Measurements from ENCODE around the gene ADGRA3. TPM values are rescaled to one million over a fixed set of nuclear protein-coding genes. Genes with fewer than 3 reads are reported as not detected.

The ADGRA3 gene
- total and polyA plus RNA-seq, 2 of the 13 experiments (the other 11 are each of a cell fraction or from before 2014, with no cell fraction given) = 32.2 to 40.8 TPM

- TF ChIP-seq ZBTB4 (CRISPR knock-in tag; IDR thresholded peaks at IDR 0.05; ENCODE audit: borderline replicate concordance) = no peak
- TF ChIP-seq MAFG (CRISPR knock-in tag; IDR thresholded peaks at IDR 0.05) = no peak
- TF ChIP-seq ZNF737 (CRISPR knock-in tag; IDR thresholded peaks at IDR 0.05; ENCODE audit: borderline replicate concordance) = no peak
- TF ChIP-seq SMAD3 (CRISPR knock-in tag; IDR thresholded peaks at IDR 0.05) = no peak
These were observed 172.3 kb downstream of the ADGRA3 start (continued) for GRCh38 chr4:22343606-22344005.

GRCh38 chr4:22339491-22339890, 176.4 kb downstream of the ADGRA3 start:
- 75% methylated on average over 5 of the region's 5 CpGs for WGBS (ENCODE audit: low lambda C conversion rate)
- Histone ChIP-seq H3K9me3 (ENCODE audit: low read length) (no peaks in the 10 kb centered on the region), H3K27me3 (ENCODE audit: control insufficient read depth in 1 of 2, insufficient read depth in 2 of 2, low read length in 2 of 2) (no peaks in the 10 kb centered on the region), H2AFZ (ENCODE audit: low read length) (no peak overlapping the region), H3K4me2 (ENCODE audit: low read depth, low read length) (no peak overlapping the region), H3K9ac (ENCODE audit: insufficient read depth, low read depth, low read length) (no peak overlapping the region), H3K79me2 (ENCODE audit: insufficient read depth, low read length) (no peaks in the 10 kb centered on the region), H3K4me3 (replicated peaks in 1 of 3; ENCODE audit: insufficient read depth in 1 of 3, low read depth in 2 of 3, low read length in 3 of 3) (no peak overlapping the region), H3K36me3 (replicated peaks in 1 of 2; ENCODE audit: control insufficient read depth in 1 of 2, insufficient read depth in 2 of 2, low read length in 2 of 2) (no peaks in the 10 kb centered on the region), H4K20me1 (ENCODE audit: insufficient read depth, low read length) (no peaks in the 10 kb centered on the region), H3K27ac (ENCODE audit: extremely low read length, insufficient read depth, low read length) (no peak overlapping the region), H3K4me1 (ENCODE audit: insufficient read depth, low read length) (no peaks in the 10 kb centered on the region)
- no TSS peak for BruUV-seq (replicated peaks)
- FAIRE-seq = no peak
- POLR2A ChIA-PET = no interaction called here
- no peak for DNase-seq (ENCODE audit: low spot score)
- intact Hi-C loops (cut with micrococcal nuclease; ENCODE audit: unreplicated experiment) = loop anchor here (10.0 kb wide), 1 partner anchor 105 kb away; no protein-coding TSS in a partner anchor
- no peak for ATAC-seq
- in situ Hi-C loops (cut with HindIII; ENCODE audit: extremely low pct_ligation_motif_present, low pct_unique_long_range_greater_than_20kb) = no loop called here
- CTCF ChIA-PET (ENCODE audit: low intra/inter-chr PET ratio, low total read pairs) = no interaction called here
- no peak for TF ChIP-seq ZBTB1 (CRISPR knock-in tag; IDR thresholded peaks at IDR 0.05; ENCODE audit: borderline replicate concordance)
- TF ChIP-seq ZNF816 (CRISPR knock-in tag; IDR thresholded peaks at IDR 0.05; ENCODE audit: borderline replicate concordance) = no peak
- TF ChIP-seq HOMEZ (CRISPR knock-in tag; IDR thresholded peaks at IDR 0.05; ENCODE audit: low read depth) = no peak
- TF ChIP-seq ZNF879 (CRISPR knock-in tag; IDR thresholded peaks at IDR 0.05) = no peak
- no peak for TF ChIP-seq TBX3 (IDR thresholded peaks at IDR 0.05; ENCODE audit: borderline replicate concordance)
- no peak for TF ChIP-seq ZC3H13 (CRISPR knock-in tag; IDR thresholded peaks at IDR 0.05)
- TF ChIP-seq SMARCC2 (IDR thresholded peaks at IDR 0.05) = no peak
- no peak for TF ChIP-seq PAXIP1 (CRISPR knock-in tag; conservative IDR thresholded peaks at IDR 0.05)
- no peak for TF ChIP-seq FOXO1 (CRISPR knock-in tag; IDR thresholded peaks at IDR 0.05)
- TF ChIP-seq POLR2AphosphoS2 (IDR thresholded peaks at IDR 0.05; ENCODE audit: low read depth, low read length) = no peak
- no peak for TF ChIP-seq CHD4 (IDR thresholded peaks at IDR 0.05; ENCODE audit: borderline replicate concordance, low read length)
